Calu3 (cell line): ENCODE results near the gene TRAT1. TPM values are rescaled to one million over a fixed set of nuclear protein-coding genes. Genes with fewer than 3 reads are reported as not detected.

Source experiments
- BruUV-seq: library from RNA; stranded (reverse); fragments of 400-500 nt; replicated peaks from 2 replicates; lab custom pipeline; 2021; lab: Mats Ljungman, UMichigan
- CTCF ChIA-PET: fragments of 300-600 bp; sonication (Branson Sonifier 250); formaldehyde crosslinking; loops from one replicate; lab custom pipeline; 2022; ENCODE audit warnings: antibody characterized with exemption; lab: Charles Lee
- DNase-seq: peaks from one replicate; pipeline ENCODE4 v3.0.0; 2022
- H3K27ac Mint-ChIP-seq: one replicate; pipeline ENCODE4 v1.8.0; 2022; ENCODE audit warnings: mixed read lengths; ENCODE audit not compliant: unreplicated experiment
- H3K27me3 Mint-ChIP-seq: one replicate; pipeline ENCODE4 v1.8.0; 2022; ENCODE audit warnings: mixed read lengths; ENCODE audit not compliant: unreplicated experiment
- H3K36me3 Mint-ChIP-seq: one replicate; pipeline ENCODE4 v1.8.0; 2022; ENCODE audit warnings: mild to moderate bottlenecking, moderate library complexity, mixed read lengths; ENCODE audit not compliant: insufficient read depth, unreplicated experiment
- H3K4me1 Mint-ChIP-seq: one replicate; pipeline ENCODE4 v1.8.0; 2022; ENCODE audit warnings: mild to moderate bottlenecking, low read depth, mixed read lengths; ENCODE audit not compliant: unreplicated experiment
- H3K4me3 Mint-ChIP-seq: one replicate; pipeline ENCODE4 v1.8.0; 2022; ENCODE audit warnings: mild to moderate bottlenecking, low read depth, moderate library complexity, mixed read lengths; ENCODE audit not compliant: unreplicated experiment
- H3K9me3 Mint-ChIP-seq: one replicate; pipeline ENCODE4 v1.8.0; 2022; ENCODE audit warnings: low read depth, mixed read lengths; ENCODE audit not compliant: unreplicated experiment
- intact Hi-C: fragments of 100-400 bp; cut with micrococcal nuclease; formaldehyde crosslinking; loops from one replicate; pipeline ENCODE4 v1.10.0; 2022; ENCODE audit not compliant: unreplicated experiment
- total RNA-seq: library from RNA; stranded (reverse); gene quantifications from 2 replicates; pipeline ENCODE4 v1.2.3, GENCODE V29; 2022
- TF ChIP-seq, protein P1 (sequence below): fragments of 200-600 bp; IDR thresholded peaks from one replicate; pipeline ENCODE4 v1.8.0; 2022; ENCODE audit warnings: antibody characterized with exemption; ENCODE audit not compliant: unreplicated experiment

The TRAT1 gene
- total RNA-seq, 1 experiment from 2014 or later: not detected

- TF ChIP-seq, protein P1, sequence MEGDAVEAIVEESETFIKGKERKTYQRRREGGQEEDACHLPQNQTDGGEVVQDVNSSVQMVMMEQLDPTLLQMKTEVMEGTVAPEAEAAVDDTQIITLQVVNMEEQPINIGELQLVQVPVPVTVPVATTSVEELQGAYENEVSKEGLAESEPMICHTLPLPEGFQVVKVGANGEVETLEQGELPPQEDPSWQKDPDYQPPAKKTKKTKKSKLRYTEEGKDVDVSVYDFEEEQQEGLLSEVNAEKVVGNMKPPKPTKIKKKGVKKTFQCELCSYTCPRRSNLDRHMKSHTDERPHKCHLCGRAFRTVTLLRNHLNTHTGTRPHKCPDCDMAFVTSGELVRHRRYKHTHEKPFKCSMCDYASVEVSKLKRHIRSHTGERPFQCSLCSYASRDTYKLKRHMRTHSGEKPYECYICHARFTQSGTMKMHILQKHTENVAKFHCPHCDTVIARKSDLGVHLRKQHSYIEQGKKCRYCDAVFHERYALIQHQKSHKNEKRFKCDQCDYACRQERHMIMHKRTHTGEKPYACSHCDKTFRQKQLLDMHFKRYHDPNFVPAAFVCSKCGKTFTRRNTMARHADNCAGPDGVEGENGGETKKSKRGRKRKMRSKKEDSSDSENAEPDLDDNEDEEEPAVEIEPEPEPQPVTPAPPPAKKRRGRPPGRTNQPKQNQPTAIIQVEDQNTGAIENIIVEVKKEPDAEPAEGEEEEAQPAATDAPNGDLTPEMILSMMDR: no peak
- Mint-ChIP-seq H3K27ac (no peak overlapping the region), H3K27me3 (no peaks in the 10 kb centered on the region), H3K4me3 (no peak overlapping the region), H3K4me1 (no peaks in the 10 kb centered on the region), H3K36me3 (no peaks in the 10 kb centered on the region), H3K9me3 (no peaks in the 10 kb centered on the region)
- intact Hi-C loops: no loop called here
- CTCF ChIA-PET: no interaction called here
- DNase-seq: no peak
- BruUV-seq: no TSS peak
Measured at GRCh38 chr3:108849075-108849474, 26.5 kb downstream of the TRAT1 start.

DNA sequence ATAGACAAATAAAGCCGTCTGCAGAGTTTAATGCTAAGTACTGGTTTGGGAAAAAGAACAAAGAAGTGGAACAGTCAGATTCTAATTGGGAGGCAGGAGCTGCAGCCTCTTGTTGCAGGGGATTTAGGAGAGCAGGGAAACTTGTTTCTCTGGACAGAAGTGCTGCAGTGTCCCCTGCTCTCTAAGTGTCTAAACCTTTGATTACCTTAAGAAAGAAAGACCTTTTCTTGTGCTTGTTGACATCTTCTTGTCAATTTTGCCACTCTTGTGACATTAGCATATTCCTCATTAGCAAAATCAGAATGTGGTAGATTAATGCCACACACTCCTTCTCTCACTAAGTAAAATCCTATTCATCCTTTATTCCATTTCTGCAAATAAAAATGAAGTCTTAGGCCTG is 38.8 kb downstream of the TRAT1 start:
- no TSS peak for BruUV-seq

GRCh38 chr3:108862865-108863798 is 40.5 kb downstream of the TRAT1 start:
- TF ChIP-seq, protein P1: no peak
- TSS peak; percentile 74 for BruUV-seq
- DNase-seq: peak; percentile 14
- Mint-ChIP-seq H3K27ac (peak overlapping the region; percentile 100), H3K9me3 (no peaks in the 10 kb centered on the region), H3K36me3 (peaks cover 8% of the 10 kb centered on the region), H3K27me3 (no peaks in the 10 kb centered on the region), H3K4me1 (peaks cover 22% of the 10 kb centered on the region), H3K4me3 (peak overlapping the region; percentile 47)
- CTCF ChIA-PET: interaction anchor here (0.6 kb wide), 1 partner anchor 18 kb away, joined by 3 read pairs; no protein-coding TSS in a partner anchor
- intact Hi-C loops: no loop called here

More for the DNA sequence above, 38.8 kb downstream of the TRAT1 start:
- no peak for DNase-seq
- CTCF ChIA-PET: no interaction called here
- intact Hi-C loops: no loop called here
- TF ChIP-seq, protein P1: no peak
- Mint-ChIP-seq H3K9me3 (no peaks in the 10 kb centered on the region), H3K27me3 (no peaks in the 10 kb centered on the region), H3K4me1 (peaks cover 22% of the 10 kb centered on the region), H3K36me3 (peaks cover 8% of the 10 kb centered on the region), H3K27ac (no peak overlapping the region), H3K4me3 (no peak overlapping the region)

GRCh38 chr3:108863799-108864135 is 41.2 kb downstream of the TRAT1 start:
- Mint-ChIP-seq H3K27me3 (no peaks in the 10 kb centered on the region), H3K36me3 (peaks cover 8% of the 10 kb centered on the region), H3K4me1 (peaks cover 22% of the 10 kb centered on the region), H3K9me3 (no peaks in the 10 kb centered on the region), H3K27ac (peak overlapping the region; percentile 100), H3K4me3 (peak overlapping the region; percentile 47)
- TF ChIP-seq, protein P1: no peak
- DNase-seq: peak; percentile 63
- intact Hi-C loops: no loop called here
- CTCF ChIA-PET: interaction anchor here (0.6 kb wide), 1 partner anchor 17 kb away, joined by 3 read pairs; no protein-coding TSS in a partner anchor
- no TSS peak for BruUV-seq
